ENCODE results near the gene KCTD8. TPM values are rescaled to one million over a fixed set of nuclear protein-coding genes. Genes with fewer than 3 reads are reported as not detected.

KCTD8 gene
- total RNA-seq, 2 donors from 2014 or later, result 0.26 TPM; not detected in 1

DNA sequence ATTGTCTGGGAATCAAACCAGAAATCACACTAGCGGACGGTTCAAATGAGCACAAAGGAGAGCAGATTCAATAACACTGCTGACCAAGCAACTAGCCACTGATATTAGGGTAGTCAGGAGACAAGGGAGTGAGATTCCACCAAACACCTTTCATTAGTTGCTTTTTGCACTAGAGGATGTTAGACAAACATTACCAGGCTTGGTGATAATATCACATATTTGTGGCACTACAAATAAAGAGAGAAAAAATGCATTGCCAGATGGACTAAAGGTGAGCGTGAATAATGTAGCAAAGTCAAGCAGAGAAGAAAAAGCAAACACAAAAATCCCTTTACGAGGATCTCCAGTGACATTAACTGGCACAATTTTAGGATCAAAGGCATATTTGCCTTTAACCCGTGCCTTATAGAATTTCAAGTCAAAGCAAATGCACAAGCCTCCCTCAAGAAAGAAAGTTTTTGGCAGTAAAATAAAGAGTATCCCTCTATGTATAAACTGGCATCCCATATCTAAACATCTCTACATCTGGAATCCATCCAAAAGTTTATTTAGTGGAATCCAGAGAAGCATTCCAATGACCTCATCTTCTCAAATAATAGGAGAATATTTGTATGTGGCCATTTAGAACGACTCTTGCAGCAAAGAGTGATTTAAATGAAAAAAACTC lies 290.9 kb downstream of the KCTD8 start:
- 32 to 34% methylated on average over 6 of the region's 6 CpGs for WGBS, 2 donors
- no peak for TF ChIP-seq POLR2A (IDR thresholded peaks at IDR 0.05)
- TF ChIP-seq, protein P1, sequence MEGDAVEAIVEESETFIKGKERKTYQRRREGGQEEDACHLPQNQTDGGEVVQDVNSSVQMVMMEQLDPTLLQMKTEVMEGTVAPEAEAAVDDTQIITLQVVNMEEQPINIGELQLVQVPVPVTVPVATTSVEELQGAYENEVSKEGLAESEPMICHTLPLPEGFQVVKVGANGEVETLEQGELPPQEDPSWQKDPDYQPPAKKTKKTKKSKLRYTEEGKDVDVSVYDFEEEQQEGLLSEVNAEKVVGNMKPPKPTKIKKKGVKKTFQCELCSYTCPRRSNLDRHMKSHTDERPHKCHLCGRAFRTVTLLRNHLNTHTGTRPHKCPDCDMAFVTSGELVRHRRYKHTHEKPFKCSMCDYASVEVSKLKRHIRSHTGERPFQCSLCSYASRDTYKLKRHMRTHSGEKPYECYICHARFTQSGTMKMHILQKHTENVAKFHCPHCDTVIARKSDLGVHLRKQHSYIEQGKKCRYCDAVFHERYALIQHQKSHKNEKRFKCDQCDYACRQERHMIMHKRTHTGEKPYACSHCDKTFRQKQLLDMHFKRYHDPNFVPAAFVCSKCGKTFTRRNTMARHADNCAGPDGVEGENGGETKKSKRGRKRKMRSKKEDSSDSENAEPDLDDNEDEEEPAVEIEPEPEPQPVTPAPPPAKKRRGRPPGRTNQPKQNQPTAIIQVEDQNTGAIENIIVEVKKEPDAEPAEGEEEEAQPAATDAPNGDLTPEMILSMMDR (IDR thresholded peaks at IDR 0.05), result no peak
- H3K4me3 ChIP-seq, result no peak overlapping the region
- no peaks in the 10 kb centered on the region for H3K4me1 ChIP-seq
- no peak for DNase-seq
- H3K27me3 ChIP-seq, result no peaks in the 10 kb centered on the region
- intact Hi-C loops (cut with DNase I), result no loop called here
- H3K9me3 ChIP-seq, result no peaks in the 10 kb centered on the region
- ATAC-seq, result no peak
- H3K36me3 ChIP-seq (replicated peaks in 1 of 2; ENCODE audit: insufficient read depth in 1 of 2, low read depth in 2 of 2), result no peaks in the 10 kb centered on the region
- no peak overlapping the region for H3K27ac ChIP-seq

DNA sequence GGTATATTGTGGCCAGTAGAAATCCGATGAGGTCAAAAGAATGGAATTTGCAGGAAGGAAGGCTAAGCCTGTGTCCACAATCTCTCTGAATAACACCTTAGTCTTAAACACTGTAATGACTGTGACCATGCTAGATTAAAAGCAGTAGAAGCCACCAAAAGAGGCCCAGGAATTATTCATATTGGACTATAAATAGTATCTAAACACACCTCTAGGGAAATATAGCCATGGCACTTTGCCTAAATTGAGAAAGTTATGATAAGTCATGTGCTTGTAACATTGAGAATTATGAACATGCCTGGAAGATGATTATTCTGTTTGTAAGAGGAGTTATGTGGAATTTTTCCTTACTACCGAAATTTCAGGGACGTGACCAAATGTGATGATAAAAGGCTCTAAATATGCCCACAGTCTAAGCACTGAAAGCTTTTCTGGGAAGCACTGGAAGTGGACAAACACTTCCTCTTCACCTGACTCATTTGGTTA lies 298.5 kb downstream of the KCTD8 start:
- Histone ChIP-seq H3K4me3 (no peak overlapping the region), H3K27me3 (no peaks in the 10 kb centered on the region), H3K27ac (no peak overlapping the region), H3K4me1 (no peaks in the 10 kb centered on the region), H3K36me3 (replicated peaks in 1 of 2; ENCODE audit: insufficient read depth in 1 of 2, low read depth in 2 of 2) (no peaks in the 10 kb centered on the region), H3K9me3 (no peaks in the 10 kb centered on the region)
- 28 to 37% methylated on average over 3 of the region's 3 CpGs for WGBS, 2 donors
- TF ChIP-seq, protein P1 (IDR thresholded peaks at IDR 0.05), result no peak
- no peak for TF ChIP-seq POLR2A (IDR thresholded peaks at IDR 0.05)
- intact Hi-C loops (cut with DNase I), result no loop called here
- ATAC-seq (no peak), DNase-seq (no peak)

- Histone ChIP-seq H3K27ac (no peak overlapping the region), H3K36me3 (replicated peaks in 1 of 2; ENCODE audit: insufficient read depth in 1 of 2, low read depth in 2 of 2) (no peaks in the 10 kb centered on the region), H3K4me1 (no peaks in the 10 kb centered on the region), H3K9me3 (no peaks in the 10 kb centered on the region), H3K27me3 (no peaks in the 10 kb centered on the region), H3K4me3 (no peak overlapping the region)
- ATAC-seq (no peak), DNase-seq (no peak)
- TF ChIP-seq POLR2A (IDR thresholded peaks at IDR 0.05), result no peak
- TF ChIP-seq, protein P1 (IDR thresholded peaks at IDR 0.05), result no peak
- intact Hi-C loops (cut with DNase I), result no loop called here
- 82% methylated on average over 2 of the region's 2 CpGs for WGBS, 2 donors
Observed at GRCh38 chr4:44149282-44149681, 299.3 kb downstream of the KCTD8 start.

GRCh38 chr4:44147571-44148075 lies 301.0 kb downstream of the KCTD8 start:
- 7 to 9% methylated on average over 1 of the region's 1 CpG for WGBS, 2 donors
- Histone ChIP-seq H3K36me3 (replicated peaks in 1 of 2; ENCODE audit: insufficient read depth in 1 of 2, low read depth in 2 of 2) (no peaks in the 10 kb centered on the region), H3K27me3 (no peaks in the 10 kb centered on the region), H3K9me3 (no peaks in the 10 kb centered on the region), H3K4me3 (no peak overlapping the region), H3K27ac (no peak overlapping the region), H3K4me1 (no peaks in the 10 kb centered on the region)
- no peak for ATAC-seq
- TF ChIP-seq, protein P1 (IDR thresholded peaks at IDR 0.05), result no peak
- TF ChIP-seq POLR2A (IDR thresholded peaks at IDR 0.05), result no peak
- no peak for DNase-seq
- intact Hi-C loops (cut with DNase I), result no loop called here

- intact Hi-C loops (cut with DNase I), result no loop called here
- no peaks in the 10 kb centered on the region for H3K4me1 ChIP-seq
Observed at GRCh38 chr4:44146516-44146915, 302.1 kb downstream of the KCTD8 start.

More at GRCh38 chr4:44146516-44146915, 302.1 kb downstream of the KCTD8 start:
- H3K27ac ChIP-seq, result no peak overlapping the region
- TF ChIP-seq POLR2A (IDR thresholded peaks at IDR 0.05), result no peak
- TF ChIP-seq, protein P1 (IDR thresholded peaks at IDR 0.05), result no peak
- no peak for ATAC-seq
- 82 to 83% methylated on average over 1 of the region's 1 CpG for WGBS, 2 donors
- H3K9me3 ChIP-seq, result no peaks in the 10 kb centered on the region
- H3K36me3 ChIP-seq (replicated peaks in 1 of 2; ENCODE audit: insufficient read depth in 1 of 2, low read depth in 2 of 2), result no peaks in the 10 kb centered on the region
- no peak for DNase-seq
- H3K4me3 ChIP-seq, result no peak overlapping the region
- H3K27me3 ChIP-seq, result no peaks in the 10 kb centered on the region
